ENCODE measurements around the gene IPPK.

Gene IPPK

DNA sequence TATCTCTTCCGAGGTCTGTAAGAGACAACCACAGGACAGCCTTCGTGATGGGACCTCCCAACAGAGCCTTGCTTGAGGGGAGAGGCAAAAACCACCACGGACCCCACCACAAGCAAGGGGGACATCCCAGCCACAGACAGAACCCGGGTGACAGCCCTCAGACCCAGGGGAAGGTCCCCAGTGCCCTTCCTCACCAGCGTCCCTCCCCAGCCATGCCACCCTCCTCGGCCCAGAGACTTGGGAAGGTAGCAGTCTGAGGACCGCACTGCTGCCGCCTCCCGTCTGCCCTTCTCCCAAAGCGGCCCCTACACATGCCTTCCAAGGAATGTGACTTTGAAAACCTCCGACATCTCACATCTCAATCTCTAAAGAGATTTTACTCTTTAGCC is 13.4 kb downstream of the IPPK start:
- DNase-seq (ENCODE audit: low spot score): no peak

- no peak for DNase-seq (ENCODE audit: low spot score)
Measured at GRCh38 chr9:92655896-92656536, 13.9 kb downstream of the IPPK start.

- DNase-seq (ENCODE audit: low spot score): no peak
Measured at GRCh38 chr9:92655366-92655765, 14.6 kb downstream of the IPPK start.

GRCh38 chr9:92654481-92655301 is 15.2 kb downstream of the IPPK start:
- no peak for DNase-seq (ENCODE audit: low spot score)

DNA sequence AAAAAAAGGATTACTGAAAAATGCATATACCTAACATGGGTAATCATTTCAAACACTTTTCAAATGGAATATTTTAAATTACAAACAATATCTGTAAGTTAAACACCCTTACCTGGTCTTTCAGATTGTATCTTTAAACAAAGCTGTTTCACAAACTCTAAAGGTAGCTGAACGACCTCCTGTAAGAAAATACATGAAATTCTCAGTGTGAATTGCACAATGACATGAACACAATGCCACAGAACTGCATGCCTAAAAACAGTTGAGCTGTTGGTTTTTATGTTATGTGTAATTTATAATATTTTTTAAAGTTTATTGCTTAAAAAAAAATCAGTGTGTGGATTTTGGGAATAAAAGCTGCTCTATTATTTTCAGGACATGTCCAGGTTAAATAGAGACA is 17.5 kb downstream of the IPPK start:
- DNase-seq (ENCODE audit: low spot score): no peak

DNA sequence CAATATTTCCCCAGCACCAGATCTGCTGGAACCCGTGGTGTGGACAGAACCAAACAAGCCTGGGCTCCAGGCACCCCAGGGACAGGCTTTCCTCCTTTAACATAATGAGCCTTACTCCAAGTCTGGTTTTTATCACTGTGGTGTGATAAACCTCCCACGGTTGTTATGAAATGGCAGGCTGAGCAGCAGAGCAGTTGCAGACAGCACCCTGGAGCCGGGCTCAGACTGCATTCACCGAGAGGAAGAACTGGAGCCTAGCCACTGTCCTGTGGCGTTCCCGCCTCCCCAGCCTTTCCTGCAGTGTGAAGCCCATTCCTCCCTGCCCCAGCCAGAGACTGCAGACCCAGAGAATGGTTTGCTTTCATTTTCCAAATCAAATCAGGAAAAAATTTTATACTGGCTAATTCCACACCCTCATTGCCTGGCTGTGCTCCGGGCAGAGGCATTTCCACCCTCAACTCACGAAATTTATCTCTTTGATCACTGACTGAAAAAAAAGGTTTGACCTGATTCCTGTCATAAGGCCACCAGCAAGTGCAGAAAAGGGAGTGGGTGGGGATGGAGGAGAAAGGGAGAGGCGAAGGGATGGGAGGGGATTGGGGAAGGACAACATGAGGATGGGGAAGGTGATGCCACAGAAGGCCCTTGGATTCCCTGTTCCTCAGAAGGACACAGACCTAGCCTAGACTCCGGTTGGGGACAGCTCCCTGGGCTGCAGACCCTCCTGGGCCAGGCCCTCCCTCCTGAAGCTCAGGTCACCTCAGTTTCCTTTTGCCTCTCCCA is 18.9 kb downstream of the IPPK start:
- no peak for DNase-seq (ENCODE audit: low spot score)

- no peak for DNase-seq (ENCODE audit: low spot score)
Measured at GRCh38 chr9:92650296-92650695, 19.6 kb downstream of the IPPK start.

GRCh38 chr9:92649007-92649406 is 20.9 kb downstream of the IPPK start:
- no peak for DNase-seq (ENCODE audit: low spot score)

GRCh38 chr9:92648474-92648971 is 21.4 kb downstream of the IPPK start:
- DNase-seq (ENCODE audit: low spot score): no peak

DNA sequence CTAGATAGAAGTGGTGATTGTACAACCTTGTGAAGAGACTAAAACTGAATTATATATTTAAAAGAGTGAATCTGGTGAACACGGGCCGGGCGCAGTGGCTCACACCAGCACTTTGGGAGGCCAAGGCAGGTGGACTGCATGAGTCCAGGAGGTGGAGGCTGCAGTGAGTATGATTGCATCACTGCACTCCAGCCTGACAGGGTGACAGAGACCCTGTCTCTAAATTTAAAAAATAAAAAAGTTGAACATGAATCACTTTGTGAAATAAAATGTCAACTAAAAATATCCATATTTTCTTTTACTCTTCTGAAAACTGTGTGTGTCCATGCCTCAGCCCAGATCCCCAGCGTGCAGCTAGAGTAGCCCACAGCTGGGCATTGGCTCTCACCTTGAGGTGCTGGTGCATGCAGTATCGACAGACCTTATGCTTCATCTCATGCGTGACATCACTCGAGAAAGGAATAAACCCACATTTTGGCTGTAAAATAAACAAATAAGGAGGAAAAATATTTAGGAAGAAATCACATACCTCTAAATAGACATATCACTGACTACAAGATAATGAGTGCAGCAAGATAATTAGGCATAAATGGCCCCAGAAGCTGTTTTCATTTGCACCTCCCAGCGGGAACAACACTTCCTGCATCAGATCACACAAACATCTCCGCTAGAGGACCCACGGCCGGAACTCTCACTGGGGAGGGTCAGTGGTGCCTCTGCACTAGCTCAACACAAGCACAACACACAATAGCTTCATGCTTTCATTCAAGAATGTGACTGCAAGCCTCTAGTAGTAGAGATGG is 22.1 kb downstream of the IPPK start:
- no peak for DNase-seq (ENCODE audit: low spot score)

DNA sequence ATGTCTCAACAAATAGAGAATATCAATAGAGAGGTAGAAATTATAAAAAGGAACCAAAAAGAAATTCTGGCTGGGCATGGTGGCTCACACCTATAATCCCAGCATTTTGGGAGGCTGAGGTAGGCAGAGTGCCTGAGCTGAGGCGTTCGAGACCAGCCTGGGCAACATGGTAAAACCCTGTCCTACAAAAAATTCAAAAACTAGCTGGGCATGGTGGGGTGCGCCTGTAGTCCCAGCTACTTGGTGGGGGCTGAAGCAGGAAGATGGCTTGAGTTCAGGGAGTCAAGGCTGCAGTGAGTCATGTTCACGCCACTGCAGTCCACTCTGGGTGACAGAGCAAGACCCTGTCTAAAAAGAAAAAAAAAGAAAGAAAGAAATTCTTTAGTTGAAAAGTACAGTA is 24.9 kb downstream of the IPPK start:
- DNase-seq (ENCODE audit: low spot score): no peak

DNA sequence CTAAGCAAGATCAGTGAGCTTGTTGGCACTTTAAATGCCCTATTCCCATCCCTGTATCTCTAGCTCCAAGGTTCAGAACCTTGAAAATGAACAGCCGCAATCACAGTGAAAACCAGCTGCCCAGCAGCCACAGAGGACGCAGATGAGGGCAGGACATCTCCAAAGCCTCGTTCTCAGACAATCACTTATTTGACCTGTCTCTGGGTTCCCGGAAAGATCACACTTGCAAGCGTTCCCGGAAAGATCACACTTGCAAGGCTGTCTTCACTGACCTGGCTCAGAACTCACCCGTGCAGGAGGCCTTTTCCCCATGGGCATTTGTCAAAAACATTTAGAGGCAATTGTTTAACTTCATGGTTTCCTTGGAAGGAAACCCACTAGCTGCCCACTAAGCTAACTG is 25.7 kb downstream of the IPPK start:
- no peak for DNase-seq (ENCODE audit: low spot score)

GRCh38 chr9:92642564-92642963 is 27.4 kb downstream of the IPPK start:
- DNase-seq (ENCODE audit: low spot score): no peak

GRCh38 chr9:92642041-92642451 is 27.9 kb downstream of the IPPK start:
- no peak for DNase-seq (ENCODE audit: low spot score)

DNA sequence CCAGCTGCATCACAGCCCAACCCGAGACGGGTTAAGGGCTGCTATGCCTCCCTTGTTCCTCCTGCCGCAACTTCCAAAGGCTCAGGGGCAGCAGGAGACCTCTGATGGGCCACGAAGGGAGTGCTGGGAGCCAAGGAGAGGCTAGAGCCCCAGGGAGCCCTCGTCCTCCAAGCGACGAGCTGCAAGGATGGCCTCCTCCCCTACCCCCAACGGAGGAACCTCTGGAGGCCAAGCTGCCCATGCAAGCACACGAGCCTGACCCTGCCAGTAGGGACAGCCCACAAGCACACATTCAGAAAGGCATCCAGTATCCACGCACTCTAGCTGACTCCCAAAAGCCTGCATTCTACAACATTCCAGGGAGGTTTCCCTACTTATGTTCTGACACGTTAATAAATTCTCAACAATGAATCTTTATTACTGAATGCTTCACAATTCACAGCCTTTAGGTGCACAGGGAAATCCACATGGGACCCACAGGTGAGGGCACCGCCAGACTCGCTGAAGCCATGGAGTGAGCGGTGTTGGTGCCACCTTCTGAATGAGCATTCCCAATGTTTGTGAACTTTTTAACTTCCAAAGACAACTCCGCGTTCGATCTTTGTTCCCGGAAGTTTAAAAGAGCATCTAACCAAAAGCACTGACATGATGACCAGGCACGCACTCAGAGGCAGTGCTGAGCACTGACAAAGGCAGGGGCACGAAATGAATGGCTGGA is 28.7 kb downstream of the IPPK start:
- DNase-seq (ENCODE audit: low spot score): no peak

- DNase-seq (ENCODE audit: low spot score): no peak
Measured at GRCh38 chr9:92640398-92641091, 29.4 kb downstream of the IPPK start.

DNA sequence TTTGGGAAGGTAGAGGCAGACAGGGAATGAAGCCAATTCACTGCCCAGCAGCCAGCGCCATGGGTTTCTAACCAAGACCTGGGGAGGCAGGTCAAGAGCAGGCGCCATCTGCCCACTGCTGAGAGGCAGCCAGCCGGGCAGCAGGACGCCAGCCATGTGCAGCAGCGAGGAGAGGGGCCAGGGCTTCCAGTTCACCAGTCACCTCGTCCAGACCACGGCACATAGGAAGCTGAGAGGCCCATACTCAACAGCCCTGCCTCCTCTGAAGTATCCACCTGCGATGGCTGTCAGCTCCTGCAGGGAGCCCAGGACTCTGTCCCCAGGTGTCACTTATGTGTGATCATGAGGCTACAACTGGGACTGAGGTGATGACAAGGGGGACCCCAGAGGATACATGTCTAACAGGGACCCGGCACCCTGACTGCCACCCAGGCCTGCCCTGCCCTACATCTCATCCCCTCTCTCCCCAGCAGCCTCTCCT is 30.1 kb downstream of the IPPK start:
- no peak for DNase-seq (ENCODE audit: low spot score)

GRCh38 chr9:92639124-92639523 is 30.8 kb downstream of the IPPK start:
- no peak for DNase-seq (ENCODE audit: low spot score)

DNA sequence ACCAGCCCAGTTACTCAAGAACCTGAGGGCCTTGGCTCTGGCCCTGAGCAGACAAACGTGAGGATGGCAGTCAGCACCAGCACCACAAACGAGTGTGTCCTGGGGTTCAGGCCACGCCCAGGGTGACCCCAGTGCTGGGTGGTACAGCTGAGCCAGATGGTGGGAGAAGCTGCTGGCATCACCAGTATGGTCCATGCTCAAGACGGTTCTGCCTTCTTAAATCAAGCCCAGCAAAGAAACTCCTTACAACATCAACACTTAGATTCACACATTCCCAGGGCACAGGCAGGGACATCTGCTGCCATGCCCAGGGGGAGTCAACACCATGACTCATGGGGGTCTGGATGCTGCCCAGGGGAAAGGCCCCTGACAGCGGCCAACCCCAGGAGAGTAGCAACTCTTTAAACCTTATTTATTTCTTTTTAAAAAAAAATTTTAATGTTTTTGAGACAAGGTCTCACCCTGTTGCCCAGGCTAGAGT is 31.3 kb downstream of the IPPK start:
- no peak for DNase-seq (ENCODE audit: low spot score)

GRCh38 chr9:92637886-92638620 is 31.9 kb downstream of the IPPK start:
- DNase-seq (ENCODE audit: low spot score): no peak

Measured in kidney capillary endothelial cell (primary cell).